CD4-positive, alpha-beta T cell treated with Interleukin-6 for 4 hours (primary cell): ENCODE measurements around the gene HHLA2.

Experiments
- DNase-seq: peaks from one replicate; pipeline ENCODE4 v3.0.0-alpha.2; 2020; ENCODE audit warnings: mixed read lengths

The HHLA2 gene

GRCh38 chr3:108301695-108302404, 5.5 kb downstream of the HHLA2 start:
- DNase-seq = no peak

GRCh38 chr3:108302570-108302969, 6.2 kb downstream of the HHLA2 start:
- DNase-seq = no peak

- DNase-seq = no peak
Measured at GRCh38 chr3:108305484-108306172, 9.3 kb downstream of the HHLA2 start.

- no peak for DNase-seq
Measured at GRCh38 chr3:108311797-108312196, 15.4 kb downstream of the HHLA2 start.

- no peak for DNase-seq
Measured at GRCh38 chr3:108312656-108313055, 16.3 kb downstream of the HHLA2 start.

GRCh38 chr3:108315767-108316301, 19.5 kb downstream of the HHLA2 start:
- DNase-seq = no peak

- no peak for DNase-seq
Measured at GRCh38 chr3:108319428-108320082, 23.2 kb downstream of the HHLA2 start.

- no peak for DNase-seq
Measured at GRCh38 chr3:108320746-108321350, 24.5 kb downstream of the HHLA2 start.

- peak; percentile 33 for DNase-seq
Measured at GRCh38 chr3:108322352-108322751, 26.0 kb downstream of the HHLA2 start.

GRCh38 chr3:108324177-108324576, 27.8 kb downstream of the HHLA2 start:
- no peak for DNase-seq

GRCh38 chr3:108327168-108327567, 30.8 kb downstream of the HHLA2 start:
- no peak for DNase-seq

- DNase-seq = no peak
Measured at GRCh38 chr3:108328821-108329486, 32.6 kb downstream of the HHLA2 start.

- DNase-seq = no peak
Measured at GRCh38 chr3:108329508-108329907, 33.2 kb downstream of the HHLA2 start.

GRCh38 chr3:108329947-108330346, 33.6 kb downstream of the HHLA2 start:
- DNase-seq = no peak

GRCh38 chr3:108331792-108332191, 35.4 kb downstream of the HHLA2 start:
- no peak for DNase-seq

- DNase-seq = no peak
Measured at GRCh38 chr3:108333961-108334360, 37.6 kb downstream of the HHLA2 start.

GRCh38 chr3:108334701-108335100, 38.4 kb downstream of the HHLA2 start:
- no peak for DNase-seq

- DNase-seq = no peak
Measured at GRCh38 chr3:108338901-108339545, 42.7 kb downstream of the HHLA2 start.

GRCh38 chr3:108341911-108342310, 45.6 kb downstream of the HHLA2 start:
- DNase-seq = no peak

GRCh38 chr3:108342837-108343486, 46.6 kb downstream of the HHLA2 start:
- no peak for DNase-seq

- no peak for DNase-seq
Measured at GRCh38 chr3:108343491-108343890, 47.1 kb downstream of the HHLA2 start.
